SW480 (cell line): ENCODE data around the gene APOE.
"Not testable (repeated sequence)": the region's sequence is repeated elsewhere in the genome, so short reads cannot be mapped to it uniquely, and the experiment has no call there.

Experiments
- DNase-seq: peaks from one replicate; pipeline ENCODE4 v3.0.0-alpha.2; 2016; ENCODE audit warnings: low spot score

APOE gene

GRCh38 chr19:44909775-44910174 is 4.2 kb downstream of the APOE start:
- DNase-seq: no peak

- not testable (repeated sequence) for DNase-seq
These were observed 6.3 kb downstream of the APOE start for GRCh38 chr19:44911896-44912295.

- DNase-seq: no peak
These were observed 7.3 kb downstream of the APOE start for GRCh38 chr19:44912854-44913253.

GRCh38 chr19:44913512-44914432 is 8.2 kb downstream of the APOE start:
- not testable (repeated sequence) for DNase-seq

- DNase-seq: peak; percentile 90
These were observed 9.0 kb downstream of the APOE start, which contains the start of gene APOC1 for GRCh38 chr19:44914433-44915206. Gene APOC1 (plus strand): TSS chr19:44914608. CDS start chr19:44914892, 284 bp downstream.

GRCh38 chr19:44924243-44924725 is 18.7 kb downstream of the APOE start:
- DNase-seq: no peak

- no peak for DNase-seq
These were observed 19.7 kb downstream of the APOE start for GRCh38 chr19:44925114-44925891.

- DNase-seq: not testable (repeated sequence)
These were observed 20.9 kb downstream of the APOE start for GRCh38 chr19:44926245-44927077.

GRCh38 chr19:44927746-44928145 is 22.1 kb downstream of the APOE start:
- no peak for DNase-seq

GRCh38 chr19:44930088-44930487 is 24.5 kb downstream of the APOE start:
- DNase-seq: no peak

GRCh38 chr19:44931541-44931940 is 25.9 kb downstream of the APOE start:
- DNase-seq: no peak

- DNase-seq: no peak
These were observed 34.1 kb downstream of the APOE start for GRCh38 chr19:44939668-44940067.

- no peak for DNase-seq
These were observed 36.5 kb downstream of the APOE start, which contains the start of gene APOC4 for GRCh38 chr19:44942067-44942571. Gene APOC4 (plus strand): TSS chr19:44942237. CDS start chr19:44942278, 41 bp downstream.

GRCh38 chr19:44943801-44944249 is 38.2 kb downstream of the APOE start:
- DNase-seq: no peak

- no peak for DNase-seq
These were observed 41.5 kb downstream of the APOE start for GRCh38 chr19:44947041-44947581.

GRCh38 chr19:44948237-44948636 is 42.6 kb downstream of the APOE start:
- DNase-seq: no peak

- DNase-seq: no peak
These were observed 43.3 kb downstream of the APOE start for GRCh38 chr19:44948763-44949374.

GRCh38 chr19:44949550-44949949 is 44.0 kb downstream of the APOE start:
- DNase-seq: no peak
